HG03103 (cell line): Measurements from ENCODE around the gene PRRX2.

Experiments used
- ATAC-seq: cut with Tn5 transposase; IDR thresholded peaks from one replicate; pipeline ENCODE4 v1.9.1; 2021; ENCODE audit warnings: low read depth; ENCODE audit not compliant: unreplicated experiment

The PRRX2 gene

GRCh38 chr9:129701054-129701453 lies 35.6 kb downstream of the PRRX2 start:
- no peak for ATAC-seq

- ATAC-seq, result no peak
Observed at GRCh38 chr9:129701549-129701948, 36.1 kb downstream of the PRRX2 start.

GRCh38 chr9:129702589-129703520 lies 37.4 kb downstream of the PRRX2 start:
- no peak for ATAC-seq

- ATAC-seq, result no peak
Observed at GRCh38 chr9:129703667-129704355, 38.4 kb downstream of the PRRX2 start.

GRCh38 chr9:129704807-129705206 lies 39.4 kb downstream of the PRRX2 start:
- ATAC-seq, result no peak

- no peak for ATAC-seq
Observed at GRCh38 chr9:129708793-129709192, 43.3 kb downstream of the PRRX2 start.

GRCh38 chr9:129709438-129710168 lies 44.2 kb downstream of the PRRX2 start:
- ATAC-seq, result no peak

GRCh38 chr9:129710169-129710453 lies 44.7 kb downstream of the PRRX2 start:
- ATAC-seq, result no peak

GRCh38 chr9:129712634-129713401 lies 47.4 kb downstream of the PRRX2 start:
- no peak for ATAC-seq

GRCh38 chr9:129713402-129713679 lies 47.9 kb downstream of the PRRX2 start:
- ATAC-seq, result no peak

GRCh38 chr9:129714511-129715061 lies 49.1 kb downstream of the PRRX2 start:
- ATAC-seq, result no peak

- no peak for ATAC-seq
Observed at GRCh38 chr9:129716091-129716490, 50.6 kb downstream of the PRRX2 start.

GRCh38 chr9:129717991-129718390 lies 52.5 kb downstream of the PRRX2 start:
- no peak for ATAC-seq

GRCh38 chr9:129718647-129719046 lies 53.2 kb downstream of the PRRX2 start:
- no peak for ATAC-seq

GRCh38 chr9:129719135-129719534 lies 53.7 kb downstream of the PRRX2 start:
- no peak for ATAC-seq

- no peak for ATAC-seq
Observed at GRCh38 chr9:129720181-129720864, 54.9 kb downstream of the PRRX2 start.

- ATAC-seq, result no peak
Observed at GRCh38 chr9:129720865-129721545, 55.6 kb downstream of the PRRX2 start.

GRCh38 chr9:129722913-129723312 lies 57.5 kb downstream of the PRRX2 start:
- no peak for ATAC-seq

GRCh38 chr9:129724456-129725190 lies 59.2 kb downstream of the PRRX2 start:
- ATAC-seq, result no peak
